ENCODE results near the gene LSAMP. TPM values are rescaled to one million over a fixed set of nuclear protein-coding genes. Genes with fewer than 3 reads are reported as not detected.

Gene LSAMP
- 16.1 and 25.3 TPM in 2 replicates for total RNA-seq (2014; rRNA removed; shearing (Covaris generic))
- 15.3 and 16.1 TPM in 2 replicates for polyA plus RNA-seq (2015; cell fraction: cytosol; rRNA removed)
- 3.6 and 5.5 TPM in 2 replicates for polyA plus RNA-seq (2015; cell fraction: nucleus; rRNA removed)

- in situ Hi-C loops (cut with HindIII; ENCODE audit: low pct_unique_long_range_greater_than_20kb, low sequenced_read_pairs): no loop called here
- DNase-seq (ENCODE audit: low read depth, low spot score): peak; percentile 60
Measured at GRCh38 chr3:116445311-116445841, at the start of gene LSAMP. LSAMP (minus strand) TSS chr3:116445487.

- DNase-seq (ENCODE audit: low read depth, low spot score): no peak
- in situ Hi-C loops (cut with HindIII; ENCODE audit: low pct_unique_long_range_greater_than_20kb, low sequenced_read_pairs): no loop called here
Measured at GRCh38 chr3:116492379-116492778, 47.1 kb upstream of the LSAMP start.

GRCh38 chr3:116483135-116483534, 37.8 kb upstream of the LSAMP start:
- DNase-seq (ENCODE audit: low read depth, low spot score): no peak
- in situ Hi-C loops (cut with HindIII; ENCODE audit: low pct_unique_long_range_greater_than_20kb, low sequenced_read_pairs): no loop called here

GRCh38 chr3:116476691-116477090, 31.4 kb upstream of the LSAMP start:
- no peak for DNase-seq (ENCODE audit: low read depth, low spot score)
- in situ Hi-C loops (cut with HindIII; ENCODE audit: low pct_unique_long_range_greater_than_20kb, low sequenced_read_pairs): no loop called here

GRCh38 chr3:116474801-116475200, 29.5 kb upstream of the LSAMP start:
- no peak for DNase-seq (ENCODE audit: low read depth, low spot score)
- in situ Hi-C loops (cut with HindIII; ENCODE audit: low pct_unique_long_range_greater_than_20kb, low sequenced_read_pairs): no loop called here

GRCh38 chr3:116474032-116474780, 28.9 kb upstream of the LSAMP start:
- no peak for DNase-seq (ENCODE audit: low read depth, low spot score)
- in situ Hi-C loops (cut with HindIII; ENCODE audit: low pct_unique_long_range_greater_than_20kb, low sequenced_read_pairs): no loop called here

- no peak for DNase-seq (ENCODE audit: low read depth, low spot score)
- in situ Hi-C loops (cut with HindIII; ENCODE audit: low pct_unique_long_range_greater_than_20kb, low sequenced_read_pairs): no loop called here
Measured at GRCh38 chr3:116473602-116474001, 28.3 kb upstream of the LSAMP start.

GRCh38 chr3:116470605-116471197, 25.4 kb upstream of the LSAMP start:
- DNase-seq (ENCODE audit: low read depth, low spot score): no peak
- in situ Hi-C loops (cut with HindIII; ENCODE audit: low pct_unique_long_range_greater_than_20kb, low sequenced_read_pairs): no loop called here

GRCh38 chr3:116469546-116469945, 24.3 kb upstream of the LSAMP start:
- no peak for DNase-seq (ENCODE audit: low read depth, low spot score)
- in situ Hi-C loops (cut with HindIII; ENCODE audit: low pct_unique_long_range_greater_than_20kb, low sequenced_read_pairs): no loop called here

GRCh38 chr3:116464276-116464798, 19.1 kb upstream of the LSAMP start:
- in situ Hi-C loops (cut with HindIII; ENCODE audit: low pct_unique_long_range_greater_than_20kb, low sequenced_read_pairs): no loop called here
- no peak for DNase-seq (ENCODE audit: low read depth, low spot score)

GRCh38 chr3:116453666-116454346, 8.5 kb upstream of the LSAMP start:
- in situ Hi-C loops (cut with HindIII; ENCODE audit: low pct_unique_long_range_greater_than_20kb, low sequenced_read_pairs): no loop called here
- peak; percentile 67 for DNase-seq (ENCODE audit: low read depth, low spot score)

GRCh38 chr3:116449546-116450350, 4.5 kb upstream of the LSAMP start:
- in situ Hi-C loops (cut with HindIII; ENCODE audit: low pct_unique_long_range_greater_than_20kb, low sequenced_read_pairs): no loop called here
- no peak for DNase-seq (ENCODE audit: low read depth, low spot score)

- in situ Hi-C loops (cut with HindIII; ENCODE audit: low pct_unique_long_range_greater_than_20kb, low sequenced_read_pairs): no loop called here
- peak; percentile 81 for DNase-seq (ENCODE audit: low read depth, low spot score)
Measured at GRCh38 chr3:116445990-116446389, 703 bp upstream of the LSAMP start.

GRCh38 chr3:116444819-116445310, 422 bp downstream of the LSAMP start:
- in situ Hi-C loops (cut with HindIII; ENCODE audit: low pct_unique_long_range_greater_than_20kb, low sequenced_read_pairs): no loop called here
- peak; percentile 15 for DNase-seq (ENCODE audit: low read depth, low spot score)

- in situ Hi-C loops (cut with HindIII; ENCODE audit: low pct_unique_long_range_greater_than_20kb, low sequenced_read_pairs): no loop called here
- peak; percentile 19 for DNase-seq (ENCODE audit: low read depth, low spot score)
Measured at GRCh38 chr3:116444115-116444747, 1.1 kb downstream of the LSAMP start.

- peak; percentile 37 for DNase-seq (ENCODE audit: low read depth, low spot score)
- in situ Hi-C loops (cut with HindIII; ENCODE audit: low pct_unique_long_range_greater_than_20kb, low sequenced_read_pairs): no loop called here
Measured at GRCh38 chr3:116443191-116443661, 2.1 kb downstream of the LSAMP start.
